ENCODE results near the gene CTBP1. TPM values are rescaled to one million over a fixed set of nuclear protein-coding genes. Genes with fewer than 3 reads are reported as not detected.

CTBP1 gene
- total RNA-seq, 1 experiment from 2014 or later: 136 TPM

GRCh38 chr4:1179089-1179441 is 69.9 kb downstream of the CTBP1 start:
- H3K4me3 Mint-ChIP-seq: no peak overlapping the region
- peaks cover 71% of the 10 kb centered on the region for H3K27me3 Mint-ChIP-seq (ENCODE audit: low read depth)
- Histone ChIP-seq H4K5ac (ENCODE audit: insufficient read length, low read depth, low read length) (no peak overlapping the region), H4K20me1 (ENCODE audit: control insufficient read depth, insufficient read depth, insufficient read length) (no peaks in the 10 kb centered on the region), H3K56ac (ENCODE audit: insufficient read length, low read depth, low read length) (no peak overlapping the region), H2AK5ac (ENCODE audit: insufficient read length, low read length) (no peak overlapping the region), H3K23ac (ENCODE audit: insufficient read length, low read depth, low read length) (no peak overlapping the region), H3K18ac (ENCODE audit: insufficient read length, low read depth, low read length) (no peak overlapping the region), H2AFZ (ENCODE audit: low read length) (no peak overlapping the region), H3K27ac (ENCODE audit: insufficient read length, low read depth, low read length) (no peak overlapping the region), H3K27me3 (ENCODE audit: insufficient read depth, low read length) (no peaks in the 10 kb centered on the region; the same call in 1 of the 2 replicates), H3K4ac (ENCODE audit: low read depth, low read length) (no peak overlapping the region), H4K91ac (ENCODE audit: insufficient read length, low read depth, low read length) (no peak overlapping the region), H3K79me1 (ENCODE audit: insufficient read depth, low read depth, low read length, poor library complexity, severe bottlenecking) (no peaks in the 10 kb centered on the region), H3K23me2 (ENCODE audit: insufficient read length, low read depth, low read length, poor library complexity, severe bottlenecking) (no peaks in the 10 kb centered on the region), H2BK120ac (ENCODE audit: low read depth, low read length, poor library complexity, severe bottlenecking) (no peak overlapping the region), H2BK5ac (ENCODE audit: insufficient read length, low read length) (no peak overlapping the region), H4K8ac (replicated peaks; ENCODE audit: insufficient read length, low read depth, low read length) (no peak overlapping the region), H3K9ac (ENCODE audit: extremely low read depth, insufficient read length, low read length) (no peak overlapping the region), H3K14ac (ENCODE audit: insufficient read depth, low read length) (no peak overlapping the region), H2BK20ac (ENCODE audit: low read depth, low read length, poor library complexity, severe bottlenecking) (no peak overlapping the region), H3T11ph (ENCODE audit: low read length) (no peak overlapping the region), H3K79me2 (ENCODE audit: insufficient read depth, low read length) (no peaks in the 10 kb centered on the region), H2BK12ac (ENCODE audit: insufficient read length, low read depth, low read length) (no peak overlapping the region), H3K4me1 (ENCODE audit: insufficient read depth, low read length) (no peaks in the 10 kb centered on the region), H3K4me2 (ENCODE audit: insufficient read depth, insufficient read length, low read length) (no peak overlapping the region), H2BK15ac (ENCODE audit: low read depth, low read length) (no peak overlapping the region), H3K9me3 (ENCODE audit: control insufficient read depth, low read depth, low read length) (peaks cover 10% of the 10 kb centered on the region)
- H3K4me1 Mint-ChIP-seq: no peaks in the 10 kb centered on the region
- TF ChIP-seq CTCF (conservative IDR thresholded peaks at IDR 0.05): no peak
- H3K9me3 Mint-ChIP-seq: peaks cover 24 to 26% of the 10 kb centered on the region in 2 experiments
- WGBS (ENCODE audit: extremely low coverage, insufficient read length, low lambda C conversion rate): no CpG with 5 or more reads among the region's 7 CpGs
- DNase-seq: no peak
- peaks cover 2 to 4% (median 3%) of the 10 kb centered on the region in 3 experiments; a peak in 3 of 7 replicates for H3K36me3 Mint-ChIP-seq (ENCODE audit: insufficient read depth in 1 of 3, low read depth in 3 of 3)
- no peak overlapping the region for H3K27ac Mint-ChIP-seq

Measured in H9 (cell line).